Astrocyte of the spinal cord (primary cell): ENCODE measurements around the gene COA5.

Experiments
- DNase-seq: peaks from one replicate; pipeline ENCODE4 v3.0.0; 2011; ENCODE audit warnings: low read depth, low spot score
- H3K4me3 ChIP-seq: 2 replicates; pipeline ENCODE4 v1.5.1; 2011; ENCODE audit warnings: low read depth, mild to moderate bottlenecking, low read length, moderate library complexity
- in situ Hi-C: cut with HindIII; loops from 2 replicates; pipeline ENCODE4 v1.10.0; 2017; ENCODE audit warnings: low sequenced_read_pairs
- TF ChIP-seq, protein P1 (sequence below): IDR thresholded peaks from 2 replicates; pipeline ENCODE4 v1.5.1; 2012; ENCODE audit warnings: low read depth, mild to moderate bottlenecking, low read length, inconsistent platforms

The COA5 gene

DNA sequence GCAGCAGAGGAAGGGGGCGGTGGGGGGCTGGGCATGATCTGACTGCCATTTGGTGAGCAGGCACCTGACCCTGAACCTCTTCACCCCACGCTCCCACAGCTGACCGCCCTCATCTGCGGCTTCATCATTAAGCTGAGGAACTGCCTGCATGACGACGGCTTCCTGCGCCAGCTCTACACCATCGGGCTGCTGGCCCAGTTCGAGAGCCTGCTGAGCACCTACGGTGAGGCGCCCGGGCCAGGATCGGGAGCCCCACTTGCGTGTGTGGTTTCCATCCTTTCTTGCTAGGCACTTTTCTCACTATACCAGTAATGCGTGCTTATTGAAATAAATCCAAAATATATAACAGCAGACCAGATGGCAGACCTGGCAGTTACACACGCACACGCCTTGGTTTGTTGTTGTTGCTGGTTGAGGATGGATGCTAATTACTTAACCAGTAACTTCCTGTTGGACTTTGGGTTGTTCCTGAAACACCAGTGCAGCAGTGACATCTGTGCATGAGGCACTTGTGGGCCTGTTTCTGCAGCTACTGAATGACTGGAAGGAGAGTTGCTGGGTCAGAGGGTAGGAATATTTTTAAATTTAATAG, 43.7 kb downstream of the COA5 start:
- TF ChIP-seq, protein P1, sequence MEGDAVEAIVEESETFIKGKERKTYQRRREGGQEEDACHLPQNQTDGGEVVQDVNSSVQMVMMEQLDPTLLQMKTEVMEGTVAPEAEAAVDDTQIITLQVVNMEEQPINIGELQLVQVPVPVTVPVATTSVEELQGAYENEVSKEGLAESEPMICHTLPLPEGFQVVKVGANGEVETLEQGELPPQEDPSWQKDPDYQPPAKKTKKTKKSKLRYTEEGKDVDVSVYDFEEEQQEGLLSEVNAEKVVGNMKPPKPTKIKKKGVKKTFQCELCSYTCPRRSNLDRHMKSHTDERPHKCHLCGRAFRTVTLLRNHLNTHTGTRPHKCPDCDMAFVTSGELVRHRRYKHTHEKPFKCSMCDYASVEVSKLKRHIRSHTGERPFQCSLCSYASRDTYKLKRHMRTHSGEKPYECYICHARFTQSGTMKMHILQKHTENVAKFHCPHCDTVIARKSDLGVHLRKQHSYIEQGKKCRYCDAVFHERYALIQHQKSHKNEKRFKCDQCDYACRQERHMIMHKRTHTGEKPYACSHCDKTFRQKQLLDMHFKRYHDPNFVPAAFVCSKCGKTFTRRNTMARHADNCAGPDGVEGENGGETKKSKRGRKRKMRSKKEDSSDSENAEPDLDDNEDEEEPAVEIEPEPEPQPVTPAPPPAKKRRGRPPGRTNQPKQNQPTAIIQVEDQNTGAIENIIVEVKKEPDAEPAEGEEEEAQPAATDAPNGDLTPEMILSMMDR = no peak

GRCh38 chr2:98563394-98563793, 44.9 kb downstream of the COA5 start:
- TF ChIP-seq, protein P1 = no peak
- DNase-seq = no peak
- H3K4me3 ChIP-seq = no peak overlapping the region
- in situ Hi-C loops = no loop called here

More for the DNA sequence above, 43.7 kb downstream of the COA5 start:
- DNase-seq = no peak
- in situ Hi-C loops = no loop called here
- no peak overlapping the region for H3K4me3 ChIP-seq

DNA sequence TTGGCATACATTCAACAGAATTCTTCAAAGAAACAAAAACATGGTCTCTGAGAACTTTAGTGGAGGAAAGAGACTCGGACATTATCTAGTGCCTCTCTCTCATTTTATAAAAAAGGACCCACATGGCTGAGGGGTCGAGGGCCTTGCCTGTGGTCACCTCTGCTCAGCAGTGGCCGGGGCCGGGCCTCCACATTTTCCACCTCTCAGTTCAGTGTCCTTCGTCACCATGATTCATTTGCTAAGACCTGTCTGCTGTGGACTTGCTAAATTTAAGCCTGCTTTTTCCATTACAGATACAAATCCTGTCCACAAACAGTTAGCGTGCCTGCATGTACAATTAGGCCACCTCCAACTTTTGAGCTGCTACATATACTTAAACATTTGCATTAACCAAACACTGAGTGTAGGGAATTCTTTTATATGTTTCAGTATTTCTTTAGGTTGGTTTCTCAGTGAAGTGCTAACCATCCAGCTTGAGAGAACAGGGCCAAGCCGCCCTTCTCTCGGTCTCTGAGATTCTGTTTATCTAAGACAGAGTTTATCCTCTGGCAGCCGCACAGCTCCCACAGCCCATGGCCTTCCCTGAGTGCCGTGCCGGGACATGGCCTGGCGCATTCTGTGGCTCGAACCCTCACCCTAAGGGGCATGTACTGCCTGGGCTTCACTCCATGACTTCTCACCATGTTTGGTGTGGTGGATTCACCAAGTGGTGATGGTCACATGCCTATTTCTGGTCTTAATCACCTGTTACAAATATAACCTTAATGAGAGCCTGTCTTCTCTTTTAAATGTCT, 46.2 kb downstream of the COA5 start:
- in situ Hi-C loops = no loop called here

DNA sequence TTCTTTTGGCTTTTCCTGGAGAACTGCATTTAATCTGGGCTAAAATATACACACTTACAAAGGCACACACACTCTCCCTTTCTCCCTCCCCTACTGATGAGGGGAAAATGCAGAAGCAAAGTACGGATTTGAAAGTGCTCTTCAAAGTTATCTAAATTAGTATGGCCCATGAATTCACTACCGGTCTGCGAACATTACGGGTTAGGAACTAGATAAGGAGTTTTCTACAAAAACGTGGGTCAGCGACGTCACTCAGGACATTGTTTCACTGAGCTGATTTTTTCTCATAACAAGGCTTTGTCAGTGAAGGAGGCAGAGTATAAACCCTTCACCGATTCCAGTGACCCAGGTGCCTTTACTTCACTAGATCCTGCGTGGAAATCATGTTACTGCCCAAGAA, 47.3 kb downstream of the COA5 start:
- H3K4me3 ChIP-seq = no peak overlapping the region
- in situ Hi-C loops = no loop called here
- no peak for DNase-seq
- TF ChIP-seq, protein P1 = no peak

More for the DNA sequence above, 46.2 kb downstream of the COA5 start:
- H3K4me3 ChIP-seq = no peak overlapping the region
- DNase-seq = peak; percentile 10
- TF ChIP-seq, protein P1 = no peak

DNA sequence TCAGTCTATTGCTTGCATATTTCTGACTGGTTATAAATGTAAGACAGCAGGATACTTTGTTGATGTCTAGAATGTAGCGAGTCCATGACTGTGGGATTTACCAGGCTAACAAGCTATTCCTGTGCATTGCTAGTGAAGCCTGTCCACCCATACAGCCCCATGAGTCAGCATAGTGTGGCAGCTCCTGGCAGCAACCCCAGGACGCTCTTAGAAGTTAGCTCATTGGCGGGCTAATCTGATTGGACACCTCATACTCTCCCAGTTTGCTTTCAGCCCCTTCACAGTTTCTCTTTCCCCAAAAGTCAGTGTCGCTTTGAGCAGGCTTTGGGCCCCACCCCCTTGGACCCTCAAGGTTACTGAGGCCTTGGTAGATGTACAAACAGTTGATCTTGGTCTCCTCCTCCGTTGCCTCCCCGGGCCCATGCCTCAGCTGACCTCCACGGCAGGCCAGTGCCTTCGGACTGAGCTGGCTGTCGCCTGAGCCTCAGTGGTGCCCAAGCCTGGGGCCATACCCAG, 48.0 kb downstream of the COA5 start:
- in situ Hi-C loops = no loop called here
- DNase-seq = peak; percentile 93
- no peak overlapping the region for H3K4me3 ChIP-seq
- TF ChIP-seq, protein P1 = no peak

DNA sequence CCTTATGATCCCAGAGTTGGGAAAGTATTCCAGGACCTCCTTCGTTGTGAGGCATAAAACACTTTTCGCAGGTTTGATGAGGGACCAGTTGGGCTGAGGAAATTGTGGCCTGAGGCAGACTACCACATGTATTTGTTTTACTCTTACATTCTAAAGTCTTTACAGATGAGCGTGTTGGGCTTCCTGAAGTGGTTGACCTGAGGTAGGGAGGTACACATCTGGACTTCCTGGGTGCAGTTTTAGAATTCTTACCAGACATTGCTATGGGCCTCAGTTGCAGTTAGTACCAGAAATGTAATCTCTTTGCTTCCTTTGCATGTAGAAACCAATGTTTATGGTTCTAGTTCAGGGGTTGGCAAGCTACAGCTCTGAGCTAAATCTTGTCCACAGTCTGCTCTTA, 48.7 kb downstream of the COA5 start:
- no peak for DNase-seq
- H3K4me3 ChIP-seq = no peak overlapping the region
- TF ChIP-seq, protein P1 = no peak
- in situ Hi-C loops = no loop called here
